Measurements from ENCODE around the gene DHX30.
"Not testable (repeated sequence)": the region's sequence is repeated elsewhere in the genome, so short reads cannot be mapped to it uniquely, and the experiment has no call there.

Gene DHX30

GRCh38 chr3:47802734-47803479 is at the start of gene DHX30:
Gene DHX30 (plus strand): TSS chr3:47803138. CDS start chr3:47810684, 7,546 bp downstream.
- peak; percentile 70 for DNase-seq

- DNase-seq = no peak
Observed at GRCh38 chr3:47758261-47759025, 44.5 kb upstream of the DHX30 start.

GRCh38 chr3:47760207-47760606 is 42.7 kb upstream of the DHX30 start:
- not testable (repeated sequence) for DNase-seq

- DNase-seq = no peak
Observed at GRCh38 chr3:47761046-47761445, 41.9 kb upstream of the DHX30 start.

GRCh38 chr3:47762233-47762632 is 40.7 kb upstream of the DHX30 start:
- no peak for DNase-seq

- DNase-seq = no peak
Observed at GRCh38 chr3:47766186-47766585, 36.8 kb upstream of the DHX30 start.

- no peak for DNase-seq
Observed at GRCh38 chr3:47772047-47772446, 30.9 kb upstream of the DHX30 start.

GRCh38 chr3:47772788-47773187 is 30.1 kb upstream of the DHX30 start:
- DNase-seq = no peak

- DNase-seq = no peak
Observed at GRCh38 chr3:47778746-47779145, 24.2 kb upstream of the DHX30 start.

- peak; percentile 56 for DNase-seq
Observed at GRCh38 chr3:47780741-47781684, 21.9 kb upstream of the DHX30 start.

- peak; percentile 98 for DNase-seq
Observed at GRCh38 chr3:47781685-47782445, 21.1 kb upstream of the DHX30 start, which contains the start of gene SMARCC1. Gene SMARCC1 (minus strand): TSS chr3:47781893. CDS start chr3:47781797, 96 bp downstream.

GRCh38 chr3:47782446-47783308 is 20.3 kb upstream of the DHX30 start:
- DNase-seq = no peak

GRCh38 chr3:47783673-47784072 is 19.3 kb upstream of the DHX30 start:
- DNase-seq = no peak

GRCh38 chr3:47791193-47791855 is 11.6 kb upstream of the DHX30 start:
- DNase-seq = no peak

- no peak for DNase-seq
Observed at GRCh38 chr3:47792699-47793098, 10.2 kb upstream of the DHX30 start.

- DNase-seq = no peak
Observed at GRCh38 chr3:47794544-47794943, 8.4 kb upstream of the DHX30 start.

GRCh38 chr3:47799733-47800132 is 3.2 kb upstream of the DHX30 start:
- DNase-seq = no peak

GRCh38 chr3:47803480-47804025 is 615 bp downstream of the DHX30 start:
- no peak for DNase-seq

GRCh38 chr3:47804577-47804976 is 1.6 kb downstream of the DHX30 start:
- DNase-seq = no peak

GRCh38 chr3:47813551-47814177 is 10.7 kb downstream of the DHX30 start:
- DNase-seq = no peak

All from NCI-H2029 (cell line).